GM21367 (cell line): ENCODE results near the gene LZTR1.
A peak's percentile ranks its signal among the peaks of the same experiment; 100 is the strongest.
"Not testable (repeated sequence)": the region's sequence is repeated elsewhere in the genome, so short reads cannot be mapped to it uniquely, and the experiment has no call there.

Source experiments
- ATAC-seq: cut with Tn5 transposase; IDR thresholded peaks from one replicate; pipeline ENCODE4 v1.9.1; 2021; ENCODE audit not compliant: unreplicated experiment

LZTR1 gene

DNA sequence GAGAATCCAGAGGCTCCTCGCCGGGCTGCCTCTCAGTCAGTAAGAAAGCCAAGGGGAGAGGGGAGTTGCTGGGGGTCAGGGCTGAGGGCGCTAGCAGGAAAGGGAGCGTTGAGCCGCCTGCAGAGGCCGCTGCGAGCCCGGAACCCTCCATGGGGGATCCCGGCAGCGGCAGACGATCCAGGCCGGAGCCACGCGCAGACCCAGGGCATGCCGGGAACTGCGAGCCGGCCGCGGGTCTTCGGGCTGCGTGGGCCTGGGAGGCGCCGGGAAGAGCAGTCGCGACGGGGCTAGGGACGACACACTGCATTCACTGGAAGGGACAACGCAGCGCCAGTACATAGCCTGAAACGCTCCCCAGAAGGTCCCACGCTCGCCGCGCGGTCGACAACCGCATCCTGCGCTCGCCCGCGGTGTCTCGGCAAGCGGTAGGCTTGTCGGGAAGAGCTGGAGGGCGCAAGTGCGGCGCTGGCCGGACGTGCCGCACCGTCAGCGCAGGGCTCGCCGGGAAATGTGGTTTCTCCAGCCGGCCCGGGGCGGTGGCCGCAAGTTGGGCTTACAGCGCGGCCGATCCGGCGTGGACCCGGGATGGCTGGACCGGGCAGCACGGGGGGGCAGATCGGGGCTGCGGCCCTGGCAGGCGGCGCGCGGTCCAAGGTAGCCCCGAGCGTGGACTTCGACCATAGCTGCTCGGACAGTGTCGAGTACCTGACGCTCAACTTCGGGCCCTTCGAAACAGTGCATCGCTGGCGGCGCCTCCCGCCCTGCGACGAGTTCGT, at the start of gene LZTR1:
LZTR1 (plus strand) TSS at position 511 of the 776 bp plus-strand sequence; CDS start at position 586, 75 bp downstream.
- peak; percentile 59 for ATAC-seq

DNA sequence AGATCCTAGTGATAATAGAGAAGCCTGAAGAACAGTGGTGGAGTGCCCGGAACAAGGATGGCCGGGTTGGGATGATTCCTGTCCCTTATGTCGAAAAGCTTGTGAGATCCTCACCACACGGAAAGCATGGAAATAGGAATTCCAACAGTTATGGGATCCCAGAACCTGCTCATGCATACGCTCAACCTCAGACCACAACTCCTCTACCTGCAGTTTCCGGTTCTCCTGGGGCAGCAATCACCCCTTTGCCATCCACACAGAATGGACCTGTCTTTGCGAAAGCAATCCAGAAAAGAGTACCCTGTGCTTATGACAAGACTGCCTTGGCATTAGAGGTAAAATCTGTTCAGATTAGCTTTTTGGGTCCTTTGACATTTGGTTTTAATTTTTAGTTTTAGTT, 48.2 kb upstream of the LZTR1 start:
- no peak for ATAC-seq

DNA sequence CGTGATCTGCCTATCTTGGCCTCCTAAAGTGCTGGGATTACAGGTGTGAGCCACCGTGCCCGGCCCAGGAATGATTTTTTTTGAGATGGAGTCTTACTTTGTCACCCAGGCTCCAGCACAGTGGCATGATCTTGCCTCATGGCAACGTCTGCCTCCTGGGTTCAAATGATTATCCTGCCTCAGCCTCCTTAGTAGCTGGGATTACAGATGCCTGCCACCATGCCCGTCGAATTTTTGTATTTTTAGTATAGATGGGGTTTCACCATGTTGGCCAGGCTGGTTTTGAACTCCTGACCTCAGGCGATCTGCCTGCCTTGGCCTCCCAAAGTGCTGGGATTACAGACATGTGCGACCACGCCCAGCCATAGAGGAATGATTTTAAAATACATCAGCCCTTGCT, 47.0 kb upstream of the LZTR1 start:
- not testable (repeated sequence) for ATAC-seq

DNA sequence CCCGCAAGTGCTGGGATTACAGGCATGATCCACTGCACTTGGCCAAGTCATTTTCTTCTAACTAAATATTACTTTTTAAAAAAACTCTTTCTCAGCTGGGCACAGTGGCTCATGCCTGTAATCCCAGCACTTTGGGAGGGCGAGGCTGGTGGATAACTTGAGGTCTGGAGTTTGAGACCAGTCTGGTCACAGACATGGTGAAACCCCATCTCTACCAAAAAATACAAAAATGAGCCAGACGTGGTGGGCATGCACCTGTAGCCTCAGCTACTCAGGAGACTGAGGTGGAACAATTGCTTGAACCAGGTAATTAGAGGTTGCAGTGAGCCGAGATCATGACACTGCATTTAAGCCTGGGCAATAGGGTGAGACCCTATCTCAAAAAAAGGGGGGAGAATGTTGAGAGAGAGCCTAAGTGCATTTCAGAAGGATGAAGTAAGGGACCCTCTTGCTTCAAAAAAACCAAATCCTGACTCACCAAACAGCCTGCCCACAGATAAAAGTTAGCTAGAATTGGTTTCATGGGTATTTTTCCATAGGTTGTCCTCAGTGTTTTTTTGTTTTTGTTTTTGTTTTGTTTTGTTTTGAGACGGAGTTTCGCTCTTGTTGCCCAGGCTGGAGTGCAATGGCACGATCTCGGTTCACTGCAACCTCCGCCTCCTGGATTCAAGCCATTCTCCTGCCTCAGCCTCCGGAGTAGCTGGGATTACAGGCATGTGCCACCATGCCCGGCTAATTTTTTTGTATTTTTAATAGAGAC, 46.1 kb upstream of the LZTR1 start:
- ATAC-seq: not testable (repeated sequence)

DNA sequence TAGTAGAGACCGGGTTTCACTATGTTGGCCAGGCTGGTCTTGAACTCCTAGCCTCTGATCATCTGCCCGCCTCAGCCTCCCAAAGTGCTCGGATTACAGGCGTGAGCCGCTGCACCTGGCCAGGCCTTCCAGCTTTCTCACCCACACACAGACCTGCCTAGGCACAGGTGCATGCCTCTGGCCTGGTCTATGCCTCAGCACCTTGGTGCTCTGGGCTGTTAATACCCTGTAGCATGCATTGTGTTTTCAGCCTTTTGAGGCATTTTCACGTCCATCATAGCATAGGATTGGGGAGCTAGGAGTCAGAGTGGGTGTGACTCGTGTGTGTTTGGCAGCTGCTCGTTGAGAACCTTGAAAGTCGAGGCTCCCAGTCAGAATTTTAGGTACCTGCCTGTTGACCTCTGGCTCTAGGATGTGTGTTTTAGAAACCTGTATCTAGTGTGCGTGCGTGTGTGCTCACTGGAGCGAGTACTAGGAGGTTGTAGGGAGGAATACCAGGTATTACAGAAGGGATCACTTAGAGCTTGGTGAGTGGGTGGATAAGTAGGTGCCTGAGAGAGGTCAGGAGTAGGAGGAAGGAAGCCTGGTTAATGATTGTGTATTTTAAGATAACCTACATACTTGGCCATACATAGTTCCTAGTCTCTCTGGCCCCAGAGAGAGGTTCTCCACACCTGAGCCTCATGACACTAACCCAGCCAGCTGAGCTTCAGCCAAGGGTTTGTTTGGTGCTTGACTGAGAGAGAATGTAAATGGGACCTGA, 44.9 kb upstream of the LZTR1 start:
- ATAC-seq: no peak

DNA sequence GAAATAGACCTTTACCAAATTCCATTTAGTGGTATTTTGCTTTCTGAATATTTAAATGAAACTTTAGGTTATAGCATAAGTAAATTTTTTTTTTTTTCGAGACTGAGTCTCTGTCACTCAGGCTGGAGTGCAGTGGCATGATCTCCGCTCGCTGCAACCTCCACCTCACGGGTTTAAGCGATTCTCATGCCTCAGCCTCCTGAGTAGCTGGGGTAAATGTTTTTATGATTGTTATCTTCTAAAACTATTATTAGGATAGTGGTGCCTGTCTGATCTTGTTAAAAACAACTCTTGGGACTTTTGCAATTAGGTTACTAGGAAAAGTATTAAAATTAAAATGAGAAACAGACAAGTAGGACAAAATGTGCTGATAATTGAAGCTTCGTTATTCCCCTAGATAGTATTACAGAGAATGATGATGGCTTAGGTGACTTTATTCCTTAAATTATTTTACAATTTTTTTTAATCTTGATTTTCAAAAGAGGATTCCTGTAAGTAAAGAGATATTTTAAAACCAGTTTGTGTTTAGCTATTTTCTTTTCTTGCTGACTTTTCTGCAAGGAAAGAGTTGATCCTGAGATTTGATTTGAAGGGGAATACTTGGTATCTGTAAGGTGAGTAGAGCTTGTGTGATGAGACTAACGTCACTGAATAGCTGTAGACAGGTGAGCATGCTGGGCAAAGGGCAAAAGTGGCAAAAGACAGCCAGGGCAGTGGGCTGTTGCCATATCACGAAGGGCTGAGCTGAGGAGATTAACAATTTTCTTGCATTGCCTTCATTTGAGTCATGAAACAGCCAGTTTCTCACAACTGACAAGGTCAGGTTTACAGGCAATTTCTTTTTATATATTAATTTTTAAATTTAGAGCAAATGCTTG, 44.1 kb upstream of the LZTR1 start:
- ATAC-seq: no peak

DNA sequence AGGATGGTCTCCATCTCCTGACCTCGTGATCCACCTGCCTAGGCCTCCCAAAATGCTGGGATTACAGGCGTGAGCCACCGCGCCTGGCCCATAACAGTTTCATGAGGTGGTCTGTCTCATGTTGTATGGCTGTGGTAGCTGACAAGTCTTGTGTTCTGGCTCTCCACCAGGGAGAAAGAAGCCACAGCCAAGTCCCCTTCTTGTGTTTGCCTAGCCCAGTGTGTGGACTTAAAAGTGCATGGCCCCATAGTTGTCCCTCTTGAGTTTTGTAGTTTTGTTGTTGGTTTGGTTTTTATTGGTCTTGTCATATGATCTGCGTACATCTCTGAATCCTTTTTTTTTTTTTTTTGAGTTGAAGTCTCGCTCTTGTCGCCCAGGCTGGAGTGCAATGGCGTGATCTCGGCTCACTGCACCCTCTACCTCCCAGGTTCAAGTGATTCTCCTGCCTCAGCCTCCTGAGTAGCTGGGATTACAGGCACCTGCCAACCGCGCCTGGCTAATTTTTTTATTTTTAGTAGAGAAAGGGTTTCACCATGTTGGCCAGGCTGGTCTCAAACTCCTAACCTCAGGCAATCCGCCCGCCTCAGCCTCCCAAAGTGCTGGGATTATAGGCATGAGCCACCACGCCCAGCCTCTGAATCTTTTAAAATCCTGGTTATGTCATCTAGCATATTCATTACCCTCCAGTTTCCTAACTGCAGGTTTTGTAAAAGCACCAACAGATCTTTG, 42.5 kb upstream of the LZTR1 start:
- not testable (repeated sequence) for ATAC-seq

DNA sequence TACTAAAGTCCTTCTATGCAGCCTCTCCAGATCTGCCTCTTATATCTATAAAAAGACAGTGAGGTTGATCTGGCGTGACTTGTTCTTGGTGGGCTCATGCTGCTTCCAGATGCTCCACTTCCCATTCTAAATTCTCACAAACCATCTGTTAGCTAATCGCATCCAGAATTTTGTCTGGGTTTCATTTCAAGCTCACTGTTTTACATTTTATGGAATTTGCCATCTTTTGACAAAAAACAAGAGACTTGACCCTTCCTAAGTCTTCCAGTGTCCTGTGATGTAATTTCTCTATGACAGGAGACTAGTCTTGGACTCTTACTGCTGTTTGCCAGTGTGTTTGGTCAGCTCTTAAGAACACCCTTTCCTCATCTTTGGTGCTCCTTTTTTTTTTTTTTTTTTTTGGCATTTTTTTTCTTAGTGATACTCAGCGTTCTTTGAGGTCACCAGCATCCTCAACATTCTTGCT, 41.9 kb upstream of the LZTR1 start:
- ATAC-seq: no peak

DNA sequence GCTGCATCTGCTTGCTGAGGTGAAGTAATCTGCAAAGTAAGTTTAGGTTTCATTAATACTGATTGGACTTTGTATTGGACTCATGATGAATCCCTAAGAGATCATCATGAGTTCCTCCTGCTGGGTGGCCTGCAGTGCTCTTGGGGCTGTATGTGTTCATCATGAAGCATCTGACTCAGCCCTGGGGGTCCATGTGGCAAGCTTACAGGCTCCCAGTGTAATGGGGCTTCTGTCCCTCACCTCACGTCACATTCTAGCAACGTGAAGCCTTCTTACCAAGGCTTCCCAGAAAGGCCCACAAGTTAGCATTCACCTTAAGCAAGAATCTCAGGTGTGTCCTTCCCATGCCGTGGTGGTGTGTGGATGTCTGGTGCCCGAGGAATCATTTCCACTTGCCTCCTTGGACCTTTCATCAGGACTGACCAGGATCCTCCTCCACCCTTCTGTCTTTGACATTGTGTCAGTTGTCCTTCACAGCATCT, 41.2 kb upstream of the LZTR1 start:
- no peak for ATAC-seq

DNA sequence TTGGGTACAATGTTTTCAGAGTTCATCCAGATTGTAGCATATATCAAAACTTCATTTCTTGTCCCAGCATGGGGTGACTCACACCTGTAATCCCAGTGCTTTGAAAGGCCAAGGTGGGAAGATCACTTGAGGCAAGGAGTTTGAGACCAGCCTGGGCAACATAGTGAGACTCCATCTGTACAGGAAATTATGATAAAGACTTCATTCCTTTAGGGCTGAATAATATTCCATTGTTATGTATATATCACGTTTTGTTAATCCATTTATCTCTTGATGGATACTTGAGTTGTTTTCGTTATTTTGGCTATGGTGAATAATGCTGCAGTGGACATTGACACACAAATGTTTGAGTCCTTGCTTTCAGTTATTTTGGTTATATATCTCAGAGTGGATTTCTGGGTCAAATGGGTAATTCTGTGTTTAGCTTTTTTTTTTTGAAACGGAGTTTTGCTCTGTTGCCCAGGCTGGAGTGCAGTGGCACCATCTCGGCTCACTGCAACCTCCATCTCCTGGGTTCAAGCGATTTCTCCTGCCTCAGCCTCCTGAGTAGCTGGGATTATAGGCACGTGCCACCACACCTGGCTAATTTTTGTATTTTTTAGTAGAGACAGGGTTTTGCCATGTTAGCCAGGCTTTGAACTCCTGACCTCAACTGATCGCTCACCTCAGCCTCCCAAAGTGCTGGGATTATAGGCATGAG, 39.7 kb upstream of the LZTR1 start:
- not testable (repeated sequence) for ATAC-seq

DNA sequence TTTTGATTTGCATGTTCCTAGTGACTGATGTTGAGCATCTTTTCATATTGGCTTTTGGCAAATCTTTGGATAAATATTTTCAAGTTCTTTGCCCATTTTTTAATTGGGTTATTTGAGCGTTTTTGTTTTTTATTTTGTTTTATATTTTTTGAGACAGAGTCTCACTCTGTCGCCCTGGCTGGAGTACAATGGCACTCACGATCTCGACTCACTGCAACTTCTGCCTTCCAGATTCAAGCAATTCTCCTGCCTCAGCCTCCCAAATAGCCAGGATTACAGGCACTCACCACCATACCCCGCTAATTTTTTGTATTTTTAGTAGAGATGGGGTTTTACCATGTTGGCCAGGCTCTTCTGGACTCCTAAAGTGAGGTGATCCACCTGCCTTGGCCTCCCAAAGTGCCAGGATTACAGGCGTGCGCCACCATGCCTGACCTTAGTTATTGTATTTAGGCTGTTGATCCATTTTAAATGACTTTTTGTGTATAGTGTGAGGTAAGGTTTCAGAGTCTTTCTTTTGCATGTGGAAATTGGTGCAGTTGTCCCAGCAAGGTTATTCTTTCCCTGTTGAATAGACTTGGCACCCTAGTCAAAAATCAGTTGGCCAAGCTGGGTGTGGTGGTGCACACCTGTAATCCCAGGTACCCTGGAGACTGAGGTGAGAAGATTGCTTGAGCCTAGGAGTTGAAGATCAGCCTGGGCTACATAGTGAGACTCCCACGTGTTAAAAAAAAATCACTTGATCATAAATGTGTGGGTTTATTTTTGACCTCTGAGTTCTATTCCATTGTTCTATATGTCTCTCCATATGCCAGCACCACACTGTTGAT, 38.8 kb upstream of the LZTR1 start:
- no peak for ATAC-seq

DNA sequence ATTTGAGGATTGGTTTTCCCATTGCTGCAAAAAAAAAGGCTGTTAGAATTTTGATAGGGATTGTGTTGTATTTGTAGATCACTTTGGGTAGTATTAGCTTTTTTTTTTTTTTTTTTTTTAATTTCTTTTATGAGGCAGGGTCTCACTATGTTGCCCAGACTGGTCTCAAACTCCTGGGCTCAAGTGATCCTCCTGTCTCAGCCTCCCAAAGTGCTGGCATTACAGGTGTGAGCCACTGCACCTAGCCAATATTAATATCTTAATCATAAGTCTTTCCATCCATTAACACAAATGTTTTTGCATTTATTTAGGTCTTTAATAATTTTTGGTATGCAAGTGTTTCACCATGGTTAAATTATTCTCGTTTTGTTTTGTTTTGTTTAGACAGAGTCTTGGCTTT, 38.1 kb upstream of the LZTR1 start:
- ATAC-seq: no peak

DNA sequence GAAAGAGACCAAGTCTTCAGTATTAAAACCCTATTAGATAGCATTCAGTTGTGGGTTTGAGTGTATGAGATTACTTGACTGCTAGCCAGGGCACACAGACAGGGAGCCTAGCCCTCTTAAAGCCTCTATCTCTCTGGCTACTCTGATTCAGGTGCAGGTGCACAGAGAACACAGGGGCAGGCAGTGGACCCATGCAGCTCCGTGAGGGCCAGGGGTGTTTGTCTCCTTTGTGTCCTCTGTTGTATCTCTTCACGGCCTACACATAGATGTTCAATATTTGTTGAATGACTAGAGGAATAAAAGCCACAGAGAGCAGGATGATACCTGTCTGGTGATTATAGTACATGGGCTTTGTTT, 36.5 kb upstream of the LZTR1 start:
- no peak for ATAC-seq

DNA sequence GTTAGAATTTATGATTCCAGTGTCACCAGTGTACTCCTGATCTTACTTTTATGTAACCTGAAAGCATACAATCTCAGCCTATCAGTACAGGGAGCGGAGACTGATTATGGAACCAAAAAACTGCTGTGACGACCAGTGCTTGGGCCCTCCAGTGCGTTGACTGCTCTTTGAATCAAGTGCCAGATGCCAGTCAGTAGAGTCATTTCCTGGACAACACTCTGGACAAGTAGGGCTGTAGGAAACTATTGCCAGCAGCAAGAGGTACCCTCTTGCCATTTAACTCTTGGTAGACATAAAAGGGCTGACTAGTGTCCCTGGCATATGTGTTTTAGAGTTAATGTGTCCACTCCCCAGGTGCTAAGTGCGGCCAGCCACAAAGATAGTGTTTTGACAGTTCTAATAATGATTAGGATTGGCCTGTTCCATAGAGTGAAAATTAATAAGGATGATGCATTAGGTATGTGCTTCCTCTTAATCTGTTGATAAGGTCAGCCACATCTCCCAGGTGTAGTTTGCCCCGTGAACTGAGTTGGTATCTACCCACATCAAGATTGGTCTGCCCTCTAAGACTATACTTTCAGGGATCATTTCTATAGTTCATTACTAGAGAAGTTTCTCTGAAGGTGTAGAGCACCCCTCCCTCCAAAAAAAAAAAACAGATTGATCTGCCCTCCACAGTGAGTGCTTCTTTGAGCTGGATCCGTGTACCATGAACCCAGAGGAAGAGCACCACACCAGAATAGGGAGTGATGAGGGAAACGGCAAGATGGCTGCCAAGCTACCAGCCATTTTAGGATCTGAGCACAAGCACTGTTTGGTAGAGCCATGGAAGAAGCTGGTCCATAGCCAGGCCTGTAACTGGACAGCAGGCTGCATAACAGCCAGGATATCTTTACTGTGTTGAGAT, 35.8 kb upstream of the LZTR1 start:
- ATAC-seq: no peak

DNA sequence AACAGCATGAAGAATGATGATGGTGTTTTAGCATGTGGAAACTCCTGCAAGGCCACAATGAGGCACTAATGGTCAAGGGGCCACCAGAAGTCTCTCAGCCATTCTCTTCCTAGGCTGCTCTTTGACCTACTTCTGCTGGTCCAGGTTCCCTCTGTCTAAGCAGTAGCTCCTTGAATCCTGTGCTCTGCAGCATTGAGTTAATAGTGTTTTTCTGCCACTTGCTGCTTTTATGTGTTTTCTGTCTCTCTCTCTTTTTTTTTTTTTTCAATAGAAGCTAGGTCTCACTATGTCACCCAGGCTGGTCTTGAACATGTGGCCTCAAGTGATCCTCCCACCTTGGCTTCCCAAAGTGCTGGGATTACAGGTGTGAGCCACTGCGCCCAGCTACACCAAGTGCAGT, 35.1 kb upstream of the LZTR1 start:
- no peak for ATAC-seq

DNA sequence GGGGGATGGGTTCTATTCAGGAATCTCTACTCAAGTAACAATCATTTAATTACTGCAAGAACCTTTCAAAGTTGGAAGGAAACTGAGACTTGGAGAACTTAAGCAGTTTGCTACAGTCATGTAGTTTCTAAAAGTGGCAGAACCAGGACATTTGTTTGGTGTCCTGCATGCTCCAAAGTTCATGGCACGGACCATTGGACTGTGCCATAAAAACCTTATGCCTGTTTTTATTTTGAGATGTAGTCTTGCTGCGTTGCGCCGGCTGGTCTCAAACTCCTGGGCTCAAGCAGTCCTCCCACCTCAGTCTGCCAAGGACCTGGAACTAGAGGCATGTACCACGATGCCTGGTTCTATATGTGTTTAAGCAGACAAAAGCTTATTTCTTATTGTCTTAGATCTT, 33.6 kb upstream of the LZTR1 start:
- no peak for ATAC-seq

DNA sequence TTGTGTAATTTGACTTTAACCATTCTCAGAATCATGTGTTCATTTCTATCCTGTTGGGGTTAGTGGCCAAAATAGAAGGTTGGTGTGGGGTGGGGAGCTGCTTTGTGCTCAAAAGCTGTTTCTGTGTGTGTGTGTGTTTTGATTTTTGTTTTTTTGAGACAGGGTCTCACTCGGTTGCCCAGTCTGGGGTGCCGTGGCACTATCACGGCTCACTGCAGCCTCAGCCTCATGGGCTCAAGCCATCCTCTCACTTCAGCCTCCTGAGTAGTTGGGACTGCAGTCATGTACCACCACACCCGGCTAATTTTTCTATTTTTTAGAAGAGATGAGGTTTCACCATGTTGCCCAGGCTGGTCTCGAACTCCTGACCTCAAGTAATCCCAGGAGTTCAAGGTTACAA, 33.1 kb upstream of the LZTR1 start:
- ATAC-seq: no peak
